SK-N-SH (cell line): ENCODE data around the gene SPATA13. TPM values are rescaled to one million over a fixed set of nuclear protein-coding genes. Genes with fewer than 3 reads are reported as not detected.

Source experiments
- CTCF ChIA-PET: fragments of 300-600, 350-600 bp; formaldehyde crosslinking; extraction: SDS; loops from one replicate; lab custom pipeline; 2021; lab: Yijun Ruan, JAX
- POLR2A ChIA-PET: fragments of 350-600 bp; sonication (Branson Sonifier 250); formaldehyde crosslinking; extraction: SDS; loops from one replicate; lab custom pipeline; 2020; ENCODE audit warnings: antibody characterized with exemption, inconsistent platforms; lab: Yijun Ruan, JAX
- DNase-seq: peaks from one replicate; pipeline ENCODE4 v3.0.0; 2012
- H2AFZ ChIP-seq: fragments of 200-600 bp; sonication (generic); 2 replicates; pipeline ENCODE4 v1.8.1; 2016; ENCODE audit warnings: antibody characterized with exemption, mild to moderate bottlenecking, low read depth
- H3F3A ChIP-seq: fragments of 200-600 bp; sonication (generic); replicated peaks from 2 replicates; pipeline ENCODE3; 2016; ENCODE audit warnings: antibody characterized with exemption, mild to moderate bottlenecking; ENCODE audit not compliant: insufficient read depth
- H3K27ac ChIP-seq, 2 experiments: fragments of 200-500 bp in 1 of 2; fragments of 200-600 bp in 1 of 2; sonication (Bioruptor generic) in 1 of 2; sonication (generic), shearing (Covaris generic) in 1 of 2; 2 replicates each; pipeline versions ENCODE4 v1.5.1 to v1.6.1; 2014 to 2016; ENCODE audit warnings: low read depth in 2 of 2, inconsistent platforms in 1 of 2, low read length in 1 of 2, mild to moderate bottlenecking in 1 of 2, mixed read lengths in 1 of 2
- H3K27me3 ChIP-seq: fragments of 200-600 bp; sonication (generic), shearing (Covaris generic); 2 replicates; pipeline ENCODE4 v1.6.1; 2016; ENCODE audit warnings: mixed run types; ENCODE audit not compliant: insufficient read depth
- H3K36me3 ChIP-seq, 2 experiments: fragments of 200-500 bp in 1 of 2; fragments of 200-600 bp in 1 of 2; sonication (Bioruptor generic) in 1 of 2; sonication (generic) in 1 of 2; replicated peaks in 1 of 2; 2 replicates each; pipeline versions ENCODE3 to v1.5.1; 2014 to 2016; ENCODE audit warnings: low read length in 1 of 2, mild to moderate bottlenecking in 1 of 2; ENCODE audit not compliant: insufficient read depth in 2 of 2, control insufficient read depth in 1 of 2
- H3K4me1 ChIP-seq, 2 experiments: fragments of 200-500 bp in 1 of 2; fragments of 200-600 bp in 1 of 2; sonication (Bioruptor generic) in 1 of 2; sonication (generic), shearing (Covaris generic) in 1 of 2; 2 replicates each; pipeline versions ENCODE4 v1.5.1 to v1.6.1; 2014 to 2016; ENCODE audit warnings: low read depth in 1 of 2, low read length in 1 of 2, mixed run types in 1 of 2; ENCODE audit not compliant: insufficient read depth in 2 of 2, control insufficient read depth in 1 of 2
- H3K4me2 ChIP-seq: fragments of 200-600 bp; sonication (generic), shearing (Covaris generic); 2 replicates; pipeline ENCODE4 v1.6.1; 2017; ENCODE audit warnings: mixed run types
- H3K4me3 ChIP-seq, 2 experiments: fragments of 200-500 bp in 1 of 2; fragments of 200-600 bp in 1 of 2; sonication (Bioruptor generic) in 1 of 2; sonication (generic), shearing (Covaris generic) in 1 of 2; 2 replicates each; pipeline versions ENCODE4 v1.5.1 to v1.8.1; 2014 to 2016; ENCODE audit warnings: low read depth in 2 of 2, inconsistent platforms in 1 of 2, low read length in 1 of 2, mild to moderate bottlenecking in 1 of 2, mixed read lengths in 1 of 2, moderate library complexity in 1 of 2
- H3K79me2 ChIP-seq: fragments of 200-600 bp; sonication (generic); 2 replicates; pipeline ENCODE4 v1.8.1; 2017; ENCODE audit warnings: mild to moderate bottlenecking; ENCODE audit not compliant: insufficient read depth
- H3K9ac ChIP-seq: fragments of 200-600 bp; sonication (generic); 2 replicates; pipeline ENCODE4 v1.6.1; 2017; ENCODE audit warnings: mixed run types
- H3K9me2 ChIP-seq: fragments of 200-600 bp; sonication (generic); 2 replicates; pipeline ENCODE4 v1.6.1; 2017; ENCODE audit warnings: mixed run types
- H3K9me3 ChIP-seq: fragments of 200-600 bp; sonication (generic); 2 replicates; pipeline ENCODE4 v1.6.1; 2017; ENCODE audit warnings: mixed run types, mild to moderate bottlenecking, moderate library complexity
- H4K20me1 ChIP-seq: fragments of 200-600 bp; sonication (generic); 2 replicates; pipeline ENCODE4 v1.6.1; 2017; ENCODE audit warnings: mild to moderate bottlenecking, mixed run types; ENCODE audit not compliant: insufficient read depth
- CHD2 ChIP-seq: fragments of 150-350 bp; IDR thresholded peaks from 2 replicates; pipeline ENCODE4 v1.6.1; 2018; ENCODE audit warnings: low read length; ENCODE audit not compliant: partially characterized antibody
- CTCF ChIP-seq: fragments of 200-600 bp; sonication (generic); IDR thresholded peaks from 2 replicates; pipeline ENCODE4 v1.6.1; 2017; ENCODE audit warnings: antibody characterized with exemption, mild to moderate bottlenecking, moderate library complexity
- FOSL2 ChIP-seq: IDR thresholded peaks from 2 replicates; pipeline ENCODE4 v1.4.0; 2012; ENCODE audit warnings: low read depth, mild to moderate bottlenecking, moderate library complexity, borderline replicate concordance
- FOXM1 ChIP-seq: IDR thresholded peaks from 2 replicates; pipeline ENCODE4 v1.4.0; 2012; ENCODE audit warnings: low read depth, mild to moderate bottlenecking
- GABPA ChIP-seq: IDR thresholded peaks from 2 replicates; pipeline ENCODE4 v1.4.0; 2012; ENCODE audit warnings: low read depth, mild to moderate bottlenecking
- GATA2 ChIP-seq: sonication (generic); formaldehyde crosslinking; IDR thresholded peaks from 2 replicates; pipeline ENCODE4 v1.5.0; 2020; ENCODE audit warnings: mild to moderate bottlenecking, missing genetic modification reagents
- JUND ChIP-seq: IDR thresholded peaks from 2 replicates; pipeline ENCODE4 v1.4.0; 2012
- MAX ChIP-seq: IDR thresholded peaks from 2 replicates; pipeline ENCODE4 v1.4.0; 2012; ENCODE audit warnings: low read depth
- NFIC ChIP-seq: IDR thresholded peaks from 2 replicates; pipeline ENCODE4 v1.4.0; 2012; ENCODE audit warnings: borderline replicate concordance
- PBX3 ChIP-seq: IDR thresholded peaks from 2 replicates; pipeline ENCODE4; 2012
- RAD21 ChIP-seq: IDR thresholded peaks from 2 replicates; pipeline ENCODE4 v1.6.1; 2012; ENCODE audit warnings: mild to moderate bottlenecking, low read length
- REST ChIP-seq: IDR thresholded peaks from 2 replicates; pipeline ENCODE4 v1.6.1; 2012; ENCODE audit warnings: mild to moderate bottlenecking, low read depth, low read length, moderate library complexity
- RFX5 ChIP-seq: IDR thresholded peaks from 2 replicates; pipeline ENCODE4 v1.6.1; 2012; ENCODE audit warnings: mild to moderate bottlenecking, improper control_type of control experiment, low read length
- RXRA ChIP-seq: IDR thresholded peaks from 2 replicates; pipeline ENCODE4 v1.4.0; 2012; ENCODE audit warnings: low read depth, mild to moderate bottlenecking, borderline replicate concordance
- SIN3A ChIP-seq: IDR thresholded peaks from 2 replicates; pipeline ENCODE4 v1.6.1; 2012; ENCODE audit warnings: low read depth, mild to moderate bottlenecking, low read length, moderate library complexity, borderline replicate concordance
- SMC3 ChIP-seq: IDR thresholded peaks from 2 replicates; pipeline ENCODE4 v1.6.1; 2012; ENCODE audit warnings: low read depth, low read length, improper control_type of control experiment
- TAF1 ChIP-seq: IDR thresholded peaks from 2 replicates; pipeline ENCODE4 v1.6.1; 2012; ENCODE audit warnings: low read depth, mild to moderate bottlenecking, low read length, moderate library complexity, borderline replicate concordance
- USF1 ChIP-seq: IDR thresholded peaks from 2 replicates; pipeline ENCODE4 v1.4.0; 2012; ENCODE audit warnings: low read depth, borderline replicate concordance
- YY1 ChIP-seq: IDR thresholded peaks from 2 replicates; pipeline ENCODE4 v1.4.0; 2012; ENCODE audit warnings: low read depth, mild to moderate bottlenecking
- WGBS: methylation state at CpG from one replicate; pipeline ENCODE4 v1.1.6; 2017; ENCODE audit warnings: low lambda C conversion rate; 5-methylcytosine and 5-hydroxymethylcytosine counted together
- polyA plus RNA-seq, 3 experiments: library from polyadenylated mRNA; depleted of rRNA; stranded (reverse); fragments of >200 nt; gene quantifications; 2 replicates each; pipeline ENCODE4 v1.2.3, GENCODE V29; 2012

SPATA13 gene
- polyA plus RNA-seq, 1 of the 3 experiments (the other 2 are of a cell fraction) = 4.3 TPM

- POLR2A ChIA-PET = no interaction called here
- Histone ChIP-seq H3K36me3 (no peaks in the 10 kb centered on the region), H3K4me1 (peaks cover 6 to 12% of the 10 kb centered on the region in 2 experiments; a peak in 3 of 4 replicates), H3K9ac (peak overlapping the region; percentile 41), H3K4me3 (no peak overlapping the region), H3F3A (peaks cover 10% of the 10 kb centered on the region), H3K27ac (peak overlapping the region in 1 of 2 experiments; percentile 85; a peak in 2 of 4 replicates), H3K4me2 (peak overlapping the region; percentile 53), H3K79me2 (no peaks in the 10 kb centered on the region), H3K27me3 (no peaks in the 10 kb centered on the region), H3K9me2 (no peaks in the 10 kb centered on the region), H4K20me1 (no peaks in the 10 kb centered on the region), H3K9me3 (no peaks in the 10 kb centered on the region), H2AFZ (peak overlapping the region; percentile 42; the same call in 1 of the 2 replicates)
- 89% methylated on average over 14 of the region's 14 CpGs for WGBS
- CTCF ChIA-PET = interaction anchor here (0.7 kb wide), 1 partner anchor 9 kb away, joined by 3 read pairs; no protein-coding TSS in a partner anchor
- TF ChIP-seq CTCF (no peak), MAX (no peak), GATA2 (no peak), GABPA (no peak), PBX3 (no peak), RXRA (no peak), RFX5 (no peak), JUND (no peak)
- DNase-seq = no peak
These were observed 11.1 kb upstream of the SPATA13 start for GRCh38 chr13:24149246-24150032.

GRCh38 chr13:24150572-24150971, 9.9 kb upstream of the SPATA13 start:
- H3K9ac ChIP-seq = no peak overlapping the region
- CTCF ChIA-PET = no interaction called here
- TF ChIP-seq SMC3 (no peak), YY1 (no peak), NFIC (no peak), FOXM1 (no peak), USF1 (no peak), RAD21 (no peak), RFX5 (no peak), CHD2 (no peak), RXRA (no peak), REST (no peak), FOSL2 (no peak), SIN3A (no peak), TAF1 (no peak), MAX (no peak), GABPA (no peak)

More at GRCh38 chr13:24150572-24150971, 9.9 kb upstream of the SPATA13 start:
- Histone ChIP-seq H3K79me2 (no peaks in the 10 kb centered on the region), H3K4me3 (no peak overlapping the region), H3K4me2 (no peak overlapping the region), H3K36me3 (no peaks in the 10 kb centered on the region), H3K27me3 (no peaks in the 10 kb centered on the region), H4K20me1 (no peaks in the 10 kb centered on the region), H3K27ac (no peak overlapping the region), H2AFZ (no peak overlapping the region), H3F3A (peaks cover 10% of the 10 kb centered on the region), H3K4me1 (peaks cover 6 to 12% of the 10 kb centered on the region in 2 experiments; a peak in 3 of 4 replicates), H3K9me2 (no peaks in the 10 kb centered on the region), H3K9me3 (no peaks in the 10 kb centered on the region)
- no peak for DNase-seq
- WGBS = 92% methylated on average over 3 of the region's 3 CpGs
- POLR2A ChIA-PET = no interaction called here
